ENCODE data around the gene ADAT3.
A peak's percentile ranks its signal among the peaks of the same experiment; 100 is the strongest.

Gene ADAT3

GRCh38 chr19:1904860-1905109 is 414 bp upstream of the ADAT3 start:
- peak overlapping the region; percentile 90 for H3K9ac ChIP-seq (ENCODE audit: low read length)
- no peak overlapping the region for H3K14ac ChIP-seq (ENCODE audit: low read length in 2 of 2)
- H3K4me3 ChIP-seq (ENCODE audit: insufficient read depth in 1 of 2, low read depth in 1 of 2, low read length in 2 of 2) = peak overlapping the region in 1 of 2 experiments; percentile 79
- peak overlapping the region in 1 of 2 experiments; percentile 69 for H2BK12ac ChIP-seq (ENCODE audit: low read length in 2 of 2)
- WGBS = 49% methylated on average over 8 of the region's 8 CpGs
- peaks cover 29% of the 10 kb centered on the region for H3K4me1 ChIP-seq (ENCODE audit: control insufficient read depth, insufficient read depth, low read depth, low read length)
- DNase-seq = no peak
- peak overlapping the region; percentile 45 for H3K4me2 ChIP-seq (ENCODE audit: low read length, poor library complexity, severe bottlenecking)
- H3K4ac ChIP-seq (ENCODE audit: low read depth in 1 of 2, low read length in 2 of 2) = peak overlapping the region; percentile 62 to 80
- no peak overlapping the region for H3K27ac ChIP-seq (ENCODE audit: low read length, poor library complexity, severe bottlenecking)
- H3K23ac ChIP-seq (ENCODE audit: low read length in 2 of 2) = no peak overlapping the region
- H4K91ac ChIP-seq (ENCODE audit: low read length) = peak overlapping the region; percentile 87
- H3K9me3 ChIP-seq (ENCODE audit: control insufficient read depth, low read length) = no peaks in the 10 kb centered on the region
- peak overlapping the region; percentile 93 for H4K8ac ChIP-seq (ENCODE audit: low read length)
- no peaks in the 10 kb centered on the region for H3K27me3 ChIP-seq (ENCODE audit: control insufficient read depth in 1 of 2, insufficient read depth in 1 of 2, low read length in 2 of 2)
- no peaks in the 10 kb centered on the region for H3K79me1 ChIP-seq (replicated peaks; ENCODE audit: low read length, poor library complexity, severe bottlenecking)
- no peak overlapping the region for H2BK5ac ChIP-seq (ENCODE audit: low read depth, low read length, poor library complexity, severe bottlenecking)
- peaks cover 0 to 22% of the 10 kb centered on the region in 2 experiments for H3K36me3 ChIP-seq (ENCODE audit: control insufficient read depth in 1 of 2, insufficient read depth in 2 of 2, low read depth in 1 of 2, low read length in 2 of 2)
- peak overlapping the region; percentile 1 for H2AFZ ChIP-seq (ENCODE audit: low read depth, low read length)
- H2AK5ac ChIP-seq (ENCODE audit: low read length, severe bottlenecking) = peak overlapping the region; percentile 66
- peak overlapping the region; percentile 30 for H2BK15ac ChIP-seq (ENCODE audit: low read depth, poor library complexity, severe bottlenecking)
- H3K18ac ChIP-seq (ENCODE audit: low read depth in 1 of 2, low read length in 2 of 2) = peak overlapping the region; percentile 69 to 85
- no peak overlapping the region for H2BK120ac ChIP-seq (ENCODE audit: low read depth, low read length)

DNA sequence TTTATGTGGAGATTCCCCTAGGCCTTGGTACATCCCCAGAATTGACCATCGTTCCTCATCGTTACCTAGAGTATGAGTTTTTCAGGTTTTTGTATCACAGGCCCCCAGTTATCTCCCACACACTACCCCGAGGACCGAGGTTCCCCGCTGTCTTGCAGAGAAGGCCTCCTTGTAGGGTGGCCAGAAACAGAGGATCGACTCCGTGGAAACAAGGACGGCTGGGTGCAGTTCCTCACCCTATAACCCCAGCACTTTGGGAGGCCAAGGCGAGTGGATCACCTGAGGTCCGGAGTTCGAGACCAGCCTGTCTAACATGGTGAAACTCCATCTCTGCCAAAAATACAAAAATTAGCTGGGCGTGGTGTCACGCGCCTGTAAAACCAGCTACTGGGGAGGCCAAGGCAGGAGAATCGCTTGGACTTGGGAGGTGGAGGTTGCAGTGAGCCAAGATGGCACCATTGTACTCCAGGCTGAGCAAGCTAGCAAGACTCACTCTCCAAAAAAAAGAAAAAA is 720 bp downstream of the ADAT3 start:
- Histone ChIP-seq H2BK5ac (ENCODE audit: low read depth, low read length, poor library complexity, severe bottlenecking) (no peak overlapping the region), H2BK120ac (ENCODE audit: low read depth, low read length) (no peak overlapping the region)
- 83% methylated on average over 14 of the region's 15 CpGs for WGBS

DNA sequence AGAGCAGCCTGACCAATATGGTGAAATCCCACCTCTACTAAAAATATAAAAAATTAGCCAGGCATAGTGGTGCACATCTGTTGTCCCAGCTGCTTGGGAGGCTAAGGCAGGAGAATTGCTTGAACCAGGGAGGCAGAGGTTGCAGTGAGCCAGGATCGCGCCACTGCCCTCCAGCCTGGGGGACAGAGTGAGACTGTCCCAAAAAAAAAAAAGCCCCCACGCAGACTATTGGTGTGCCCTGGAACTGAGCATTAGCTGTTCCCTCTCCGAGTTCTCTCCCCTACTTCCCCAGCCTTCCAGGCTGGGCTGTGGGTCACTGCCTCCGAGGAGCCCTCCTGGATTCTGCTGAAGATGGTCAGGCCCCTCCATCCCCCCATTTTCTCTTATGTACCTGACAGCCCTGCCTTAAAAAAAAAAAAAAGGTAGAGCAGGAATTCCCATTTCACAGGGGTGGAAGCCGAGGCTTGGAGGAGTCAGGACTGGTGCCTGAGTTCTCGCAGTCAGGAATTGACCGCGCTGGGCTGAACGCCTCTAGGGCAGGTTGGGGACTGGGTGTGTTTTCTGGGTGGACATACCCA is 1.9 kb downstream of the ADAT3 start:
- Histone ChIP-seq H3K27ac (ENCODE audit: low read length, poor library complexity, severe bottlenecking) (no peak overlapping the region), H3K23ac (ENCODE audit: low read length in 2 of 2) (no peak overlapping the region), H3K9ac (ENCODE audit: low read length) (no peak overlapping the region), H2AK5ac (ENCODE audit: low read length, severe bottlenecking) (no peak overlapping the region), H4K91ac (ENCODE audit: low read length) (no peak overlapping the region), H2AFZ (ENCODE audit: low read depth, low read length) (no peak overlapping the region), H4K8ac (ENCODE audit: low read length) (no peak overlapping the region), H3K27me3 (ENCODE audit: control insufficient read depth in 1 of 2, insufficient read depth in 1 of 2, low read length in 2 of 2) (no peaks in the 10 kb centered on the region), H3K9me3 (ENCODE audit: control insufficient read depth, low read length) (no peaks in the 10 kb centered on the region), H3K4me3 (ENCODE audit: insufficient read depth in 1 of 2, low read depth in 1 of 2, low read length in 2 of 2) (no peak overlapping the region), H3K4me1 (ENCODE audit: control insufficient read depth, insufficient read depth, low read depth, low read length) (peaks cover 34% of the 10 kb centered on the region), H2BK5ac (ENCODE audit: low read depth, low read length, poor library complexity, severe bottlenecking) (no peak overlapping the region), H3K4me2 (ENCODE audit: low read length, poor library complexity, severe bottlenecking) (no peak overlapping the region), H3K36me3 (ENCODE audit: control insufficient read depth in 1 of 2, insufficient read depth in 2 of 2, low read depth in 1 of 2, low read length in 2 of 2) (peaks cover 0 to 31% of the 10 kb centered on the region in 2 experiments), H3K4ac (ENCODE audit: low read depth in 1 of 2, low read length in 2 of 2) (no peak overlapping the region), H3K14ac (ENCODE audit: low read length in 2 of 2) (no peak overlapping the region), H2BK120ac (ENCODE audit: low read depth, low read length) (no peak overlapping the region), H2BK12ac (ENCODE audit: low read length in 2 of 2) (no peak overlapping the region), H3K79me1 (replicated peaks; ENCODE audit: low read length, poor library complexity, severe bottlenecking) (peaks cover 1% of the 10 kb centered on the region), H3K18ac (ENCODE audit: low read depth in 1 of 2, low read length in 2 of 2) (no peak overlapping the region), H2BK15ac (ENCODE audit: low read depth, poor library complexity, severe bottlenecking) (no peak overlapping the region)
- WGBS = 99% methylated on average over 10 of the region's 10 CpGs
- DNase-seq = no peak

More for the DNA sequence above, 720 bp downstream of the ADAT3 start:
- Histone ChIP-seq H3K9ac (ENCODE audit: low read length) (peak overlapping the region; percentile 90), H4K8ac (ENCODE audit: low read length) (no peak overlapping the region), H2BK12ac (ENCODE audit: low read length in 2 of 2) (no peak overlapping the region), H3K27ac (ENCODE audit: low read length, poor library complexity, severe bottlenecking) (peak overlapping the region; percentile 38), H3K79me1 (replicated peaks; ENCODE audit: low read length, poor library complexity, severe bottlenecking) (no peaks in the 10 kb centered on the region), H3K4me3 (ENCODE audit: insufficient read depth in 1 of 2, low read depth in 1 of 2, low read length in 2 of 2) (peak overlapping the region; percentile 79 to 80), H3K23ac (ENCODE audit: low read length in 2 of 2) (no peak overlapping the region), H3K36me3 (ENCODE audit: control insufficient read depth in 1 of 2, insufficient read depth in 2 of 2, low read depth in 1 of 2, low read length in 2 of 2) (peaks cover 0 to 27% of the 10 kb centered on the region in 2 experiments), H3K4me1 (ENCODE audit: control insufficient read depth, insufficient read depth, low read depth, low read length) (peaks cover 34% of the 10 kb centered on the region), H4K91ac (ENCODE audit: low read length) (no peak overlapping the region), H3K14ac (ENCODE audit: low read length in 2 of 2) (peak overlapping the region in 1 of 2 experiments; percentile 30), H2AK5ac (ENCODE audit: low read length, severe bottlenecking) (peak overlapping the region; percentile 42), H3K9me3 (ENCODE audit: control insufficient read depth, low read length) (no peaks in the 10 kb centered on the region), H2AFZ (ENCODE audit: low read depth, low read length) (no peak overlapping the region), H3K27me3 (ENCODE audit: control insufficient read depth in 1 of 2, insufficient read depth in 1 of 2, low read length in 2 of 2) (no peaks in the 10 kb centered on the region), H2BK15ac (ENCODE audit: low read depth, poor library complexity, severe bottlenecking) (no peak overlapping the region), H3K18ac (ENCODE audit: low read depth in 1 of 2, low read length in 2 of 2) (peak overlapping the region; percentile 8 to 89), H3K4ac (ENCODE audit: low read depth in 1 of 2, low read length in 2 of 2) (peak overlapping the region; percentile 2 to 83), H3K4me2 (ENCODE audit: low read length, poor library complexity, severe bottlenecking) (peak overlapping the region; percentile 61)
- no peak for DNase-seq

- no peak overlapping the region for H4K91ac ChIP-seq (ENCODE audit: low read length)
- no peak overlapping the region for H3K18ac ChIP-seq (ENCODE audit: low read depth in 1 of 2, low read length in 2 of 2)
- no peak overlapping the region for H3K9ac ChIP-seq (ENCODE audit: low read length)
- no peak overlapping the region for H4K8ac ChIP-seq (ENCODE audit: low read length)
- H3K4me1 ChIP-seq (ENCODE audit: control insufficient read depth, insufficient read depth, low read depth, low read length) = peaks cover 34% of the 10 kb centered on the region
- H3K27ac ChIP-seq (ENCODE audit: low read length, poor library complexity, severe bottlenecking) = no peak overlapping the region
- no peak overlapping the region for H3K14ac ChIP-seq (ENCODE audit: low read length in 2 of 2)
- no peaks in the 10 kb centered on the region for H3K9me3 ChIP-seq (ENCODE audit: control insufficient read depth, low read length)
- H2AK5ac ChIP-seq (ENCODE audit: low read length, severe bottlenecking) = no peak overlapping the region
- no peak overlapping the region for H3K4me2 ChIP-seq (ENCODE audit: low read length, poor library complexity, severe bottlenecking)
- H2BK5ac ChIP-seq (ENCODE audit: low read depth, low read length, poor library complexity, severe bottlenecking) = no peak overlapping the region
- H3K4me3 ChIP-seq (ENCODE audit: insufficient read depth in 1 of 2, low read depth in 1 of 2, low read length in 2 of 2) = no peak overlapping the region
- no peaks in the 10 kb centered on the region for H3K27me3 ChIP-seq (ENCODE audit: control insufficient read depth in 1 of 2, insufficient read depth in 1 of 2, low read length in 2 of 2)
- H2BK12ac ChIP-seq (ENCODE audit: low read length in 2 of 2) = peak overlapping the region in 1 of 2 experiments; percentile 23
- no peak for DNase-seq
- no peak overlapping the region for H2BK120ac ChIP-seq (ENCODE audit: low read depth, low read length)
- H2AFZ ChIP-seq (ENCODE audit: low read depth, low read length) = no peak overlapping the region
- H2BK15ac ChIP-seq (ENCODE audit: low read depth, poor library complexity, severe bottlenecking) = no peak overlapping the region
- no peak overlapping the region for H3K23ac ChIP-seq (ENCODE audit: low read length in 2 of 2)
- no peak overlapping the region for H3K4ac ChIP-seq (ENCODE audit: low read depth in 1 of 2, low read length in 2 of 2)
- peaks cover 4% of the 10 kb centered on the region for H3K79me1 ChIP-seq (replicated peaks; ENCODE audit: low read length, poor library complexity, severe bottlenecking)
- WGBS = 92% methylated on average over 43 of the region's 43 CpGs
- peaks cover 1 to 38% of the 10 kb centered on the region in 2 experiments for H3K36me3 ChIP-seq (ENCODE audit: control insufficient read depth in 1 of 2, insufficient read depth in 2 of 2, low read depth in 1 of 2, low read length in 2 of 2)
Measured at GRCh38 chr19:1907563-1908363, 2.6 kb downstream of the ADAT3 start.

Measured in mesenchymal stem cell (in vitro differentiated cells and primary cell).